ENCODE data around the gene ADAT2. TPM values are rescaled to one million over a fixed set of nuclear protein-coding genes. Genes with fewer than 3 reads are reported as not detected.
A peak's percentile ranks its signal among the peaks of the same experiment; 100 is the strongest.

ADAT2 gene
- total and polyA plus RNA-seq, 2 of the 13 experiments (the other 11 are each of a cell fraction or from before 2014, with no cell fraction given) = 10.5 to 18.3 TPM

GRCh38 chr6:143396497-143397226 is 53.8 kb downstream of the ADAT2 start (continued):
- peak; percentile 44; the same call in 1 of the 2 replicates for TF ChIP-seq ZNF17 (CRISPR knock-in tag; IDR thresholded peaks at IDR 0.05)
- TF ChIP-seq ZNF572 (CRISPR knock-in tag; IDR thresholded peaks at IDR 0.05) = no peak
- TF ChIP-seq THRA (CRISPR knock-in tag; IDR thresholded peaks at IDR 0.05; ENCODE audit: borderline replicate concordance) = peak; percentile 87
- no peak for TF ChIP-seq ZNF414 (CRISPR knock-in tag; IDR thresholded peaks at IDR 0.05)
- no peak for TF ChIP-seq THAP8 (CRISPR knock-in tag; IDR thresholded peaks at IDR 0.05; ENCODE audit: borderline replicate concordance)
- TF ChIP-seq FOXK2 (IDR thresholded peaks at IDR 0.05) = peak; percentile 77
- TF ChIP-seq NR2F1 (CRISPR knock-in tag; IDR thresholded peaks at IDR 0.05) = peak in 1 of 2 experiments; percentile 24; a peak in 1 of 4 replicates
- TF ChIP-seq HOXA3 (CRISPR knock-in tag; IDR thresholded peaks at IDR 0.05) = 0 out of 2 replicates have a peak, but pooled peaks have one; percentile 48
- TF ChIP-seq ZNF644 (CRISPR knock-in tag; IDR thresholded peaks at IDR 0.05; ENCODE audit: low read depth) = peak; percentile 28; the same call in 1 of the 2 replicates
- TF ChIP-seq REL (CRISPR knock-in tag; conservative IDR thresholded peaks at IDR 0.05) = no peak
- no peak for TF ChIP-seq ZNF614 (CRISPR knock-in tag; IDR thresholded peaks at IDR 0.05; ENCODE audit: borderline replicate concordance)
- TF ChIP-seq NR2F6 (IDR thresholded peaks at IDR 0.05) = peak; percentile 48; the same call in 1 of the 2 replicates
- TF ChIP-seq NR2F6 (CRISPR knock-in tag; IDR thresholded peaks at IDR 0.05) = no peak
- peak; percentile 81 for TF ChIP-seq ZNF609 (CRISPR knock-in tag; IDR thresholded peaks at IDR 0.05; ENCODE audit: borderline replicate concordance)
- TF ChIP-seq ZNF691 (CRISPR knock-in tag; IDR thresholded peaks at IDR 0.05; ENCODE audit: borderline replicate concordance, low read depth) = no peak
- no peak for TF ChIP-seq SOX13 (IDR thresholded peaks at IDR 0.05)
- peak in 1 of 2 experiments; percentile 79; a peak in 2 of 4 replicates for TF ChIP-seq SOX13 (CRISPR knock-in tag; conservative IDR thresholded peaks at IDR 0.05 in 1 of 2, IDR thresholded peaks at IDR 0.05 in 1 of 2)
- no peak for TF ChIP-seq IRF1 (CRISPR knock-in tag; IDR thresholded peaks at IDR 0.05; ENCODE audit: low read depth)
